ENCODE measurements around the gene CCL20. TPM values are rescaled to one million over a fixed set of nuclear protein-coding genes. Genes with fewer than 3 reads are reported as not detected.
A peak's percentile ranks its signal among the peaks of the same experiment; 100 is the strongest.

Gene CCL20
- total and polyA plus RNA-seq, 2 of the 13 experiments (the other 11 are each of a cell fraction or from before 2014, with no cell fraction given) = 223 to 903 TPM

- TF ChIP-seq IRX3 (CRISPR knock-in tag; IDR thresholded peaks at IDR 0.05; ENCODE audit: borderline replicate concordance, low read depth) (0 out of 2 replicates have a peak, but pooled peaks have one; percentile 81), ZNF674 (CRISPR knock-in tag; IDR thresholded peaks at IDR 0.05; ENCODE audit: low read depth) (no peak), ZNF407 (CRISPR knock-in tag; IDR thresholded peaks at IDR 0.05; ENCODE audit: not compliant biosample characterization) (no peak), ZNF20 (CRISPR knock-in tag; IDR thresholded peaks at IDR 0.05) (0 out of 2 replicates have a peak, but pooled peaks have one; percentile 69), TBP (CRISPR knock-in tag; IDR thresholded peaks at IDR 0.05) (peak; percentile 82; the same call in 1 of the 2 replicates), ZBTB39 (CRISPR knock-in tag; IDR thresholded peaks at IDR 0.05) (peak; percentile 100), ZSCAN25 (CRISPR knock-in tag; IDR thresholded peaks at IDR 0.05) (peak; percentile 98), ZNF646 (CRISPR knock-in tag; IDR thresholded peaks at IDR 0.05) (peak; percentile 74), MXI1 (IDR thresholded peaks at IDR 0.05; ENCODE audit: borderline replicate concordance, low read depth, low read length) (peak; percentile 39; the same call in 1 of the 3 replicates)
Observed at GRCh38 chr2:227818675-227819397, 5.2 kb downstream of the CCL20 start (continued).
